ENCODE measurements around the gene DDX5.
A peak's percentile ranks its signal among the peaks of the same experiment; 100 is the strongest.
"Not testable (repeated sequence)": the region's sequence is repeated elsewhere in the genome, so short reads cannot be mapped to it uniquely, and the experiment has no call there.

The DDX5 gene

GRCh38 chr17:64491034-64491860, 14.8 kb downstream of the DDX5 start:
- peak in 2 of 4 experiments; percentile 10 to 18 for DNase-seq

GRCh38 chr17:64488301-64488700, 17.8 kb downstream of the DDX5 start:
- DNase-seq, result no peak

DNA sequence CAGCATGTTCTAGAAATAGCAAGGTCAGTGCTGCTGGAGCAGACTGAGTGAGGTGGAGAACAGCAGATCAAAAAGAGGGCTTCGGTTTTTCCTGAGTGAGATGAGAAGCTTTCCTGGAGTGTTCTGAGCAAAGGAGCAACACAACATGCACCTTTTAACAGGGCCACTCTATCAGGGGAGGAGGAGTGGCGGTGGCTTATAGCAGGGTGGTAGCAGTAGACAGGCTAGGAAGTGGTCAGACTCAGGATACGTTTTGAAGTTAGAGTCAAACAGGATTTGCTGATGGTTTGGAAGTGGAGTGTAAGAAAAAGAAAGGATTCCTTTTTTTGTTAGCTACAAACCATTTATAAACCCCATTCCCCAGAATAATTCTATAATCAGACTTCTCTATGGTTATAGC, 21.7 kb downstream of the DDX5 start:
- DNase-seq, result no peak

- DNase-seq, result no peak
These were observed 25.1 kb downstream of the DDX5 start for GRCh38 chr17:64480951-64481350.

GRCh38 chr17:64477849-64478248, 28.2 kb downstream of the DDX5 start:
- DNase-seq, result no peak

- no peak for DNase-seq
These were observed 33.5 kb downstream of the DDX5 start for GRCh38 chr17:64472564-64472963.

- DNase-seq, result no peak
These were observed 34.6 kb downstream of the DDX5 start for GRCh38 chr17:64471440-64471839.

GRCh38 chr17:64470625-64471024, 35.5 kb downstream of the DDX5 start:
- DNase-seq, result no peak

DNA sequence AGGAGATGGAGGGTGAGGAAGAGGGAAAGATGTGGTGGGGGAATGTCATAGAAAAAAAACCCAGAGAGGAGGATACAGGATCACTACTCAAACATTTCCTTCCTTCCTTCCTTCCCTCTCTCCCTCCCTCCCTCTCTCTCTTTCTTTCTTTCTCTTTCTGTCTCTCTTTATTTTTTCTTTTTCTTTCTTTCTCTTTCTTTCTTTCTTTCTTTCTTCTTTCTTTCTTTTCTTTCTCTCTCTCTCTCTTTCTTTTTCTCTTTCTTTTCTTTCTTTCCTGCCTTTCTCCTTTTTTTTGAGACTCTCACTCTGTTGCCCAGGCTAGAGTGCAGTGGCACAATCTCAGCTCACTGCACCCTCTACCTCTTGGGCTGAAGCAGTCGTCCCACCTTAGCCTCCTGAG, 39.3 kb downstream of the DDX5 start:
- not testable (repeated sequence) for DNase-seq

DNA sequence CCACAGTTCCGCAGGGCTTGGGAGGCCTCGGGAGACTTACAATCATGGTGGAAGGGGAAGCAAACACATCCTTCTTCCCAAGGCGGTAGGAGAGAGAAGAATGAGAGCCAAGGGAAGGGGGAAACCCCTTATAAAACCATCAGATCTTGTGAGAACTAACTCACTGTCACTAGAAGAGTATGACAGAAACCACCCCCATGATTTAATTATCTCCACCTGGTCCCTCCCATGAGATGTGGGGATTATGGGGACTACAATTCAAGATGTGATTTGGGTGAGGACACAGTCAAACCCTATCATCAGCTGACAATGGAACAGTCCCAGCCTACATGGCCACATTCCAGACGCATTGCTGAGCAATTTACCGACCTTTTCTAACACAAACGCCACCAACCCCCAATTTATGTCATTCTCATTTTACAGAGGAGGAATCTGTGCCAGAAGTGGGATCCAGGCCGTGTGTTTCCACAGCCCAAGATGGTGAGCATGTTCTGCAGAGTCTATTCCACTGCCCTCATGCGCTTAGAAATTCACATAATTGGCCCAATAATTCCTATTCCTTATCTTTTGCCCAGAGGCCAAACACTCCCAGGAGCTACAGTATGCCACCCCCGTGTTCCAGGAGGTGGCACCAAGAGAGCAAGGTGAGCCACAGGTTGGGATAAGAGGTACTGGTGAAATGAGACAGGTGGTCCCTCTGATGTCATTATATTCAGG, 39.9 kb downstream of the DDX5 start:
- DNase-seq, result no peak

GRCh38 chr17:64461788-64462187, 44.3 kb downstream of the DDX5 start:
- DNase-seq, result no peak

GRCh38 chr17:64460955-64461354, 45.1 kb downstream of the DDX5 start:
- no peak for DNase-seq

DNA sequence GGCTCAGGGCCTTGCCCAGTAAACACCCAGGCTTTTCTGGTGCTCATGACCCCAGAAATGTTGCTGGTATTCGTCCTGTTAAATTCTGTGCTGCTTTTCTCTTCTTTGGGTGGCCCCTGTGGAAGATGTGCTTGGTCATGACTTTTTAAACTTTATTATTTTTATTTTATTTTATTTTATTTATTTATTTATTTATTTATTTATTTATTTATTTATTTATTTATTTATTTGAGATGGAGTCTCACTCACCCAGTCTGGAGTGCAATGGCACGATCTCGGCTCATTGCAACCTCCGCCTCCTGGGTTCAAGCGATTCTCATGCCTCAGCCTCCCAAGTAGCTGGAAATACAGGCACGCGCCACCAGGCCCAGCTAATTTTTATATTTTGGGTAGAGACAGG, 46.3 kb downstream of the DDX5 start:
- DNase-seq, result not testable (repeated sequence)

- DNase-seq, result no peak
These were observed 46.8 kb downstream of the DDX5 start for GRCh38 chr17:64459284-64459747.

DNA sequence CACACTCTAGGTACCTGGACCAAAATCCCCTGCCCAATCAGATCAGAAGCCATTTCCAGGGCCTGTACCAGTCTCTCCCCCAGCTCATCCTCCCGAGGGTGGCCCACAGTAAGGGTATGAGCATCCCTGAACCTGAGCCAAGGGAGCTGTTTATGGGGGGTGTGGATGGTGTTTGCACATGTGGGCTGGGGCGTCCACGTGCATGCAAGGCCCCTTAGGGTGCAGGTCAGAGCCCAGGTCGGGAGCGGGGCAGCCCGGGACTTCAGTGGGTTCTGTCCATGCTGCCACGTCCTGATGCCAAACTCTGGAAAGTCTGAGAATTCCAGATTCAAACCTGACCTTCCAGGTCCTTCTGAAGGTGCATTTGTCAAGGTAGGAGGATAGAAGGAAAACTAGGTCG, 47.3 kb downstream of the DDX5 start:
- no peak for DNase-seq

GRCh38 chr17:64457156-64457555, 48.9 kb downstream of the DDX5 start:
- DNase-seq, result no peak

GRCh38 chr17:64455993-64456885, 49.9 kb downstream of the DDX5 start:
- no peak for DNase-seq

DNA sequence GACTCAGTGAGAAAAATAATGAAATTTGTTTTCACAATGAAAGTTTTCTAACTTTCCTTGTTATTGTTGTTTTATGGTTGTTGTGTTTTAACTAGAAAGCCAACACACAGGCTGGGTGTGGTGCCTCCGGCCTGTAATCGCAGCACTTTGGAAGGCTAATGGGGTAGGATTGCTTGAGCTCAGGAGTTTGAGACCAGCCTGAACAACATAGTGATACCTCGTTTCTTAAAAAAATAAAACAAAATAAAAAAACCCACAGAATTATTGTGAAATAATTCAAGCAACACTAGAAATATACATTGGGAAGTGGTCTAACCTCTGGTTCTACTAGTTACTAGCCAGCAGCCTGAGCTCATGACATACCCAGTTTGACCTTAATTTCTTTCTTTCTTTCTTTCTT, 56.5 kb downstream of the DDX5 start:
- DNase-seq, result no peak

- no peak for DNase-seq
These were observed 57.2 kb downstream of the DDX5 start, which contains the start of gene MILR1 for GRCh38 chr17:64448665-64449512. Gene MILR1 (plus strand): TSS chr17:64449115. CDS start chr17:64449169, 54 bp downstream.
